ENCODE measurements around the gene AK2. TPM values are rescaled to one million over a fixed set of nuclear protein-coding genes. Genes with fewer than 3 reads are reported as not detected.

The AK2 gene
- total and polyA plus RNA-seq, 4 donors, result 34.2 to 181 (median 115) TPM

- Histone ChIP-seq H3K4me3 (ENCODE audit: low read depth in 1 of 3, low read length in 3 of 3) (no peak overlapping the region), H3K4me1 (ENCODE audit: control insufficient read depth in 4 of 4, insufficient read depth in 4 of 4, low read length in 3 of 4) (peaks cover 3 to 17% (median 10%) of the 10 kb centered on the region in 4 donors), H3K36me3 (ENCODE audit: control insufficient read depth in 4 of 4, insufficient read depth in 3 of 4, low read depth in 1 of 4, low read length in 3 of 4) (no peaks in the 10 kb centered on the region), H3K27ac (ENCODE audit: low read depth in 1 of 2, low read length in 2 of 2) (no peak overlapping the region), H3K9me3 (ENCODE audit: control insufficient read depth in 4 of 4, low read length in 3 of 4) (no peaks in the 10 kb centered on the region), H3K27me3 (ENCODE audit: control insufficient read depth in 4 of 4, insufficient read depth in 4 of 4, low read length in 3 of 4) (no peaks in the 10 kb centered on the region), H3K9ac (ENCODE audit: low read depth in 1 of 2, low read length in 2 of 2) (no peak overlapping the region)
- TF ChIP-seq HNF4A (conservative IDR thresholded peaks at IDR 0.05) (no peak), ATF3 (IDR thresholded peaks at IDR 0.05) (no peak), REST (IDR thresholded peaks at IDR 0.05) (no peak), SP1 (IDR thresholded peaks at IDR 0.05) (no peak), TAF1 (conservative IDR thresholded peaks at IDR 0.05) (no peak), NR2F2 (IDR thresholded peaks at IDR 0.05) (no peak), RXRA (IDR thresholded peaks at IDR 0.05) (no peak), HNF4G (IDR thresholded peaks at IDR 0.05) (no peak), EGR1 (IDR thresholded peaks at IDR 0.05; ENCODE audit: low read depth in 2 of 2) (no peak), FOXA2 (IDR thresholded peaks at IDR 0.05) (no peak), YY1 (IDR thresholded peaks at IDR 0.05) (no peak), GABPA (IDR thresholded peaks at IDR 0.05 in 1 of 2, conservative IDR thresholded peaks at IDR 0.05 in 1 of 2) (no peak), JUND (IDR thresholded peaks at IDR 0.05) (no peak)
- TF ChIP-seq, protein P1, sequence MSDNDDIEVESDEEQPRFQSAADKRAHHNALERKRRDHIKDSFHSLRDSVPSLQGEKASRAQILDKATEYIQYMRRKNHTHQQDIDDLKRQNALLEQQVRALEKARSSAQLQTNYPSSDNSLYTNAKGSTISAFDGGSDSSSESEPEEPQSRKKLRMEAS (IDR thresholded peaks at IDR 0.05), result no peak
- TF ChIP-seq, protein P2, sequence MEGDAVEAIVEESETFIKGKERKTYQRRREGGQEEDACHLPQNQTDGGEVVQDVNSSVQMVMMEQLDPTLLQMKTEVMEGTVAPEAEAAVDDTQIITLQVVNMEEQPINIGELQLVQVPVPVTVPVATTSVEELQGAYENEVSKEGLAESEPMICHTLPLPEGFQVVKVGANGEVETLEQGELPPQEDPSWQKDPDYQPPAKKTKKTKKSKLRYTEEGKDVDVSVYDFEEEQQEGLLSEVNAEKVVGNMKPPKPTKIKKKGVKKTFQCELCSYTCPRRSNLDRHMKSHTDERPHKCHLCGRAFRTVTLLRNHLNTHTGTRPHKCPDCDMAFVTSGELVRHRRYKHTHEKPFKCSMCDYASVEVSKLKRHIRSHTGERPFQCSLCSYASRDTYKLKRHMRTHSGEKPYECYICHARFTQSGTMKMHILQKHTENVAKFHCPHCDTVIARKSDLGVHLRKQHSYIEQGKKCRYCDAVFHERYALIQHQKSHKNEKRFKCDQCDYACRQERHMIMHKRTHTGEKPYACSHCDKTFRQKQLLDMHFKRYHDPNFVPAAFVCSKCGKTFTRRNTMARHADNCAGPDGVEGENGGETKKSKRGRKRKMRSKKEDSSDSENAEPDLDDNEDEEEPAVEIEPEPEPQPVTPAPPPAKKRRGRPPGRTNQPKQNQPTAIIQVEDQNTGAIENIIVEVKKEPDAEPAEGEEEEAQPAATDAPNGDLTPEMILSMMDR (IDR thresholded peaks at IDR 0.05; ENCODE audit: low read depth, low read length, missing input control), result no peak
- TF ChIP-seq, protein P3, sequence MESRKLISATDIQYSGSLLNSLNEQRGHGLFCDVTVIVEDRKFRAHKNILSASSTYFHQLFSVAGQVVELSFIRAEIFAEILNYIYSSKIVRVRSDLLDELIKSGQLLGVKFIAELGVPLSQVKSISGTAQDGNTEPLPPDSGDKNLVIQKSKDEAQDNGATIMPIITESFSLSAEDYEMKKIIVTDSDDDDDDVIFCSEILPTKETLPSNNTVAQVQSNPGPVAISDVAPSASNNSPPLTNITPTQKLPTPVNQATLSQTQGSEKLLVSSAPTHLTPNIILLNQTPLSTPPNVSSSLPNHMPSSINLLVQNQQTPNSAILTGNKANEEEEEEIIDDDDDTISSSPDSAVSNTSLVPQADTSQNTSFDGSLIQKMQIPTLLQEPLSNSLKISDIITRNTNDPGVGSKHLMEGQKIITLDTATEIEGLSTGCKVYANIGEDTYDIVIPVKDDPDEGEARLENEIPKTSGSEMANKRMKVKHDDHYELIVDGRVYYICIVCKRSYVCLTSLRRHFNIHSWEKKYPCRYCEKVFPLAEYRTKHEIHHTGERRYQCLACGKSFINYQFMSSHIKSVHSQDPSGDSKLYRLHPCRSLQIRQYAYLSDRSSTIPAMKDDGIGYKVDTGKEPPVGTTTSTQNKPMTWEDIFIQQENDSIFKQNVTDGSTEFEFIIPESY (IDR thresholded peaks at IDR 0.05), result no peak
- 98% methylated on average over 1 of the region's 1 CpG for WGBS
- DNase-seq (ENCODE audit: low spot score), result no peak
These were observed 77.9 kb downstream of the AK2 start for GRCh38 chr1:32958827-32959226.

Other genes with a start within 250 kb of the AK2 start
- gene YARS1, start 219.5 kb downstream of the AK2 start, total RNA-seq, result 10 to 100 TPM; 31.6 to 94.0 TPM
- gene YARS1, start 219.5 kb downstream of the AK2 start, polyA plus RNA-seq, result 10 to 100 TPM; 39.3 to 65.8 TPM
- gene S100PBP, start 219.2 kb downstream of the AK2 start, total RNA-seq, result 10 to 100 TPM; 15.8 to 24.8 TPM
- 1 to 10 TPM; 1.9 to 6.4 TPM for gene S100PBP, start 219.2 kb downstream of the AK2 start, polyA plus RNA-seq
- gene FNDC5, start 166.0 kb downstream of the AK2 start, total RNA-seq, result 10 to 100 TPM in 1 of 2 donors, 1 to 10 TPM in 1; 2.5 to 10.5 TPM
- gene FNDC5, start 166.0 kb downstream of the AK2 start, polyA plus RNA-seq, result 1 to 10 TPM in 1 of 2 donors, under 1 TPM in 1; 0.43 to 1.5 TPM
- gene HPCA, start 150.4 kb downstream of the AK2 start, total RNA-seq, result not detected
- gene HPCA, start 150.4 kb downstream of the AK2 start, polyA plus RNA-seq, result not detected
- 1 to 10 TPM in 1 of 2 donors, under 1 TPM in 1; 0.92 to 1.4 TPM for gene TMEM54, start 135.5 kb downstream of the AK2 start, total RNA-seq
- 10 to 100 TPM in 1 of 2 donors, 1 to 10 TPM in 1; 3.8 to 10.9 TPM for gene TMEM54, start 135.5 kb downstream of the AK2 start, polyA plus RNA-seq
- 1 to 10 TPM; 5.6 to 8.3 TPM for gene RNF19B, start 72.1 kb downstream of the AK2 start, total RNA-seq
- gene RNF19B, start 72.1 kb downstream of the AK2 start, polyA plus RNA-seq, result 1 to 10 TPM; 2.2 to 4.4 TPM
- 1 to 10 TPM in 1 of 2 donors, under 1 TPM in 1; 0.79 to 2.6 TPM for gene AZIN2, start 44.3 kb upstream of the AK2 start, total RNA-seq
- under 1 TPM; 0.68 to 0.69 TPM for gene AZIN2, start 44.3 kb upstream of the AK2 start, polyA plus RNA-seq
- gene TRIM62, start 145.2 kb upstream of the AK2 start, total RNA-seq, result 1 to 10 TPM; 1.1 to 1.3 TPM
- gene TRIM62, start 145.2 kb upstream of the AK2 start, polyA plus RNA-seq, result 1 to 10 TPM in 1 of 2 donors, under 1 TPM in 1; 0.60 to 1.2 TPM
- 1 to 10 TPM; 2.3 to 6.2 TPM for gene ZNF362, start 219.6 kb upstream of the AK2 start, total RNA-seq
- gene ZNF362, start 219.6 kb upstream of the AK2 start, polyA plus RNA-seq, result 1 to 10 TPM; 4.6 to 6.3 TPM